ENCODE measurements around the gene MAGEA10.
"Not testable (repeated sequence)": the region's sequence is repeated elsewhere in the genome, so short reads cannot be mapped to it uniquely, and the experiment has no call there.

MAGEA10 gene

GRCh38 chrX:152138388-152138784, at the start of gene MAGEA10:
Gene MAGEA10 (minus strand): TSS chrX:152138577. CDS start chrX:152135620, 2,957 bp downstream.
- DNase-seq (ENCODE audit: low read depth in 2 of 2), result no peak

- DNase-seq (ENCODE audit: low read depth in 2 of 2), result no peak
Observed at GRCh38 chrX:152177497-152178269, 39.3 kb upstream of the MAGEA10 start.

DNA sequence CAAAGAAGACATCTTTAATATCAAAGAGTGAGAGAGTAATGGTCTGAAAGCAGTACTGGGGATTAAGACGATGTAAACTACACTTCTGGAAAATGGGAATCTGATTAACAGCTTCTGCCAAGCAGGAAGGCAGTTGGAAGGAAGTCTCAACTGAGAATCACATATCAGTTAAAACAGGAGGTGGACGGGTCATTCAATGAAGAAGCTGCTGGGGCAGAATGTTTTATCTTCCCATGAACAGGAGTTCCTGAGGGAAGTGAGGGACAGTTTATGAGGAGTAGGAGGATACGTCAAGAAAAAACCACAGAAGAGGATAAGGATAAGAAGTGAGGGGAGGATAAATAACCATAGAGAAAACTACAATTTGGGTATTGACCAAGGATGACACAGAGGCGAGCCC, 38.7 kb upstream of the MAGEA10 start:
- no peak for DNase-seq (ENCODE audit: low read depth in 2 of 2)

GRCh38 chrX:152175892-152176291, 37.5 kb upstream of the MAGEA10 start:
- not testable (repeated sequence) for DNase-seq (ENCODE audit: low read depth in 2 of 2)

DNA sequence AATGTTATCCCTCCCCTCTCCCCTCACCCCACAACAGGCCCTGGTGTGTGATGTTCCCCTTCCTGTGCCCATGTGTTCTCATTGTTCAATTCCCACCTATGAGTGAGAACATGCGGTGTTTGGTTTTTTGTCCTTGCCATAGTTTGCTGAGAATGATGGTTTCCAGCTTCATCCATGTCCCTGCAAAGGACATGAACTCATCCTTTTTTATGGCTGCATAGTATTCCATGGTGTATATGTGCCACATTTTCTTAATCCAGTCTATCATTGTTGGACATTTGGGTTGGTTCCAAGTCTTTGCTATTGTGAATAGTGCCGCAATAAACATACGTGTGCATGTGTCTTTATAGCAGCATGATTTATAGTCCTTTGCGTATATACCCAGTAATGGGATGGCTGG, 35.5 kb upstream of the MAGEA10 start:
- not testable (repeated sequence) for DNase-seq (ENCODE audit: low read depth in 2 of 2)

DNA sequence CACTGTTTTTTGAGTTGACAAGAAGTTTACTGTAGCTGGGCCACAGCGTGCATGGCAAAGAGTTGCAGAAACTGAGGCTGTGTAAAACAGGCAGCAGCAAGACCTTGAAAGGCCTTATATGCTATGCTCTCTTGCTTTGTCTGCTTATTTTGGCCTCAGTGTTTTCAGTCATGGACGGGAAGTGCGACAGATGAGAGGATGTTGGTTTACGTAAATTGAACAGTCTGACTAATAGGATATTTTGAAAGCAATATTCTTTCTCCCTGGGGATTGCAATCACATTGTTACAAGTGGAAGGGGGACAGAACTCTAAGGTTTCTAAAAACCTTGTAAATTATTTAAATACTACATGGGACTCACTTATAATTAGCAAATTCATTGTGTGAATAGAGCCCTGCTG, 32.2 kb upstream of the MAGEA10 start:
- DNase-seq (ENCODE audit: low read depth in 2 of 2), result no peak

- DNase-seq (ENCODE audit: low read depth in 2 of 2), result no peak
Observed at GRCh38 chrX:152165033-152165743, 26.8 kb upstream of the MAGEA10 start.

- no peak for DNase-seq (ENCODE audit: low read depth in 2 of 2)
Observed at GRCh38 chrX:152157042-152157441, 18.7 kb upstream of the MAGEA10 start.

- DNase-seq (ENCODE audit: low read depth in 2 of 2), result no peak
Observed at GRCh38 chrX:152155766-152156310, 17.5 kb upstream of the MAGEA10 start.

GRCh38 chrX:152154050-152154449, 15.7 kb upstream of the MAGEA10 start:
- no peak for DNase-seq (ENCODE audit: low read depth in 2 of 2)

- no peak for DNase-seq (ENCODE audit: low read depth in 2 of 2)
Observed at GRCh38 chrX:152151256-152151655, 12.9 kb upstream of the MAGEA10 start.

DNA sequence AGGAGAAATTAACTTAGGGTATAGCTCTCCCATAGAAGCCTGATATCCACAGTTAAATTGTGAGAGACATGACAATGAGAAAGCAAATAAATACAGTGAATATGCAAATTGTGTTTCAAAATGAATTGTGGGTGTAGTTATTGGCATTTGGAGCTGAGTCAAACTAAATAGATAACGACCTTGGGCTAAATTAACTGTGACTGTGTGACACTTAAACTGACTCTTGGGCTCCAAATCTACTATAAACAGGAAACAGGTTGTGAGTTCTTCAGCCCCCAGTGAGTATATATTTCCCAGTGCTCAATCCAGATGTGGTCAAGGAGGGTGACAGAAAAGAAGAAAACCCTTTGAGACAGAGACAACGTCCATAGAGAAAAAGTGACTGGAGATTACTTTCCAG, 11.3 kb upstream of the MAGEA10 start:
- DNase-seq (ENCODE audit: low read depth in 2 of 2), result no peak

- no peak for DNase-seq (ENCODE audit: low read depth in 2 of 2)
Observed at GRCh38 chrX:152139589-152139988, 1.2 kb upstream of the MAGEA10 start.

DNA sequence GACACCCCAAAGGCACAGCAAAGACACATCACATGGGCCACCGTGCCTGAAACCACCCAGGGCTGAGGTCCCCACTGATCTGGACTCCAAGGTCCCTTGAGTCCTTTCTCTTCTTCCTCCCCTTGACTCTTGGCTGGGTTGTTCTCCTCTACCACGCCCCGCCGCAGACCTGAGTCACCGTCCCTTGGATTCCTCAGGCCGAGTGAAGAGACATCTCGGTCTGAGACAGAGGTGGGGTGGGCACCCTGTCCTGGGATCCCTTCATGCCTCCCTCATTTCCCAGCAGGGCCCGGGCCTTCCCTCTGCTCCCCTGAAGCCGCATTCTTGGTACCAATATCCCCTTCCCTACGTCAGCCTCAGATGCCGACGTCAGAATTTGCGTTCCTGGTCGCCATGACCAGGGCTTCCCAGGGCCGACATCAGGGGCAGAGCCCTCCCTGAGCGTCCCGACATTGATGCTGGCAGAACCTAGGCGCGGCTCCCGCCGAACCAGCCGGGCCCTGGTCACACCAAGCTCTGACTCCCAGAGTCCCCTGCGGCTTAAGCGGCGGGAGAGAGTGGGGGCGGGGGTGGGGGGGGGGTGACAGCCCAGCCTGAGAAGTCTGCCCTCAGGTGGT, 498 bp downstream of the MAGEA10 start:
- no peak for DNase-seq (ENCODE audit: low read depth in 2 of 2)

DNA sequence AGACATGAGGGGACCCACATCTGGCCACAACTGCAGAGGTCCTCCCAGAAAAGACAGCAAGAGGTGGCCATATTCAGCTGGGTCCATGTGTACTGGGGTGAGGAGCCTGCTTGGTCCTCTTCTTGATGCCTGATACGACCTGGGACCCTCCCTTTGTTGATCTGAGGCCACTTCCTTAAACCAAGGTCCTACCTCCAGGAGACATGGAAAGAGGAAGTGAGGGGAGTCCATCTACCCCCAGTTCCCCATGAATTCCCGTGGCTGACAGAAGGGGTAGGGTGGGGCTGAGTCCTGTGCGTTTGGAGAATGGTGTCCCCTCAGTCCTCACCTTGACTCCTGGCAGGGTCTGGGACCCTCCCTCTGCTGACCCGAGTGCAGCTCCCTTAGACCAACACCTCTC, 2.1 kb downstream of the MAGEA10 start:
- no peak for DNase-seq (ENCODE audit: low read depth in 2 of 2)

DNA sequence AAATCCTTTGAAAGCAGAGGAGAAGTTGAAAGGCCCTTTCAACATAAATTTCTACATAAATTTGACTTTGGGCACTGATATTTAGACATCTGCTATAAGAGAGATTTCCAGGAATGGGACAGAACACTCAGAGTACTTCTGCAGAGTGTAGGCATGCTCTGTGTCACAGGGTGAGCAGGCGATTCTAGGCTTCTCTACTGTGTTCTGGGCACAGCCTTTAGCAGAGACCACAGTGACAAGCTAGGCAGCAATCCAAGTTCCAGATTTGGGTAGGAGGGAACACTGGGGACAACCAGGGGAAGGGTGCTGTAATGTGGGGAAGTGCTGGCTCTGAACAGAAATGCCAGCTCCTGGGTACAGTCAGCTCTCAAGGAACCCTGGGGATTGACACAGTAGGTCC, 6.9 kb downstream of the MAGEA10 start:
- no peak for DNase-seq (ENCODE audit: low read depth in 2 of 2)

- DNase-seq (ENCODE audit: low read depth in 2 of 2), result not testable (repeated sequence)
Observed at GRCh38 chrX:152129069-152129844, 9.1 kb downstream of the MAGEA10 start.

- no peak for DNase-seq (ENCODE audit: low read depth in 2 of 2)
Observed at GRCh38 chrX:152117305-152117704, 21.1 kb downstream of the MAGEA10 start.

- no peak for DNase-seq (ENCODE audit: low read depth in 2 of 2)
Observed at GRCh38 chrX:152108527-152108926, 29.9 kb downstream of the MAGEA10 start.

DNA sequence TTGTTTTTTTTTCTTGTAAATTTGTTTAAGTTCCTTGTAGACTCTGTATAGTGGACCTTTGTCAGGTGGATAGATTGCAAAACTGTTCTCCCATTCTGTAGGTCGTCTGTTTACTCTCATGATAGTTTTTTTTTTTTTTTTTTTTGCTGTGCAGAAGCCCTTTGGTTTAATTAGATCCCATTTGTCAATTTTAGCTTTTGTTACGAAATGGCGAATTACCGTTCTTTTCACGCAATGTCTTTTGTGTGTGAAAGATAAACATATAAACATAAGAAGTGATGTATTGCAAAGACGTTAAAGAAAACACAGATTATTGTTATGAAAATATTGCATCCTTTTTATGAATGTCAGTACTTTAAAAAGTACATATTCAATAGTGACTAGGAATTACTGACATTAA, 34.5 kb downstream of the MAGEA10 start:
- no peak for DNase-seq (ENCODE audit: low read depth in 2 of 2)

GRCh38 chrX:152086141-152086540, 52.2 kb downstream of the MAGEA10 start:
- DNase-seq (ENCODE audit: low read depth in 2 of 2), result no peak

All from stimulated activated CD4-positive, alpha-beta T cell treated with anti-CD3 and anti-CD28 coated beads, Interleukin-15, amount 100 ng/mL, for 48 hours (primary cell).